IPS-18a (cell line): ENCODE results near the gene CIAO2B.
A peak's percentile ranks its signal among the peaks of the same experiment; 100 is the strongest.
"Not testable (repeated sequence)": the region's sequence is repeated elsewhere in the genome, so short reads cannot be mapped to it uniquely, and the experiment has no call there.

ENCODE experiments used
- H3K27ac ChIP-seq: one replicate; pipeline ENCODE4 v1.5.1; 2013; ENCODE audit warnings: low read length
- H3K27me3 ChIP-seq: one replicate; pipeline ENCODE4 v1.6.1; 2013; ENCODE audit warnings: mild to moderate bottlenecking, low read length; ENCODE audit not compliant: control insufficient read depth, insufficient read depth
- H3K36me3 ChIP-seq: one replicate; pipeline ENCODE4 v1.6.1; 2013; ENCODE audit warnings: low read depth, low read length; ENCODE audit not compliant: control insufficient read depth
- H3K4me1 ChIP-seq: one replicate; pipeline ENCODE4 v1.6.1; 2013; ENCODE audit warnings: low read depth, low read length; ENCODE audit not compliant: control insufficient read depth
- H3K4me3 ChIP-seq: one replicate; pipeline ENCODE4 v1.5.1; 2013; ENCODE audit warnings: low read length
- H3K9ac ChIP-seq: one replicate; pipeline ENCODE4 v1.6.1; 2013; ENCODE audit warnings: mild to moderate bottlenecking, low read length, moderate library complexity
- H3K9me3 ChIP-seq: one replicate; pipeline ENCODE4 v1.6.1; 2013; ENCODE audit warnings: low read depth, low read length; ENCODE audit not compliant: control insufficient read depth

CIAO2B gene

GRCh38 chr16:66934839-66935313, 674 bp upstream of the CIAO2B start:
- peak overlapping the region; percentile 68 for H3K9ac ChIP-seq
- H3K4me1 ChIP-seq, H3K27me3 ChIP-seq, H3K27ac ChIP-seq, H3K9me3 ChIP-seq, H3K36me3 ChIP-seq: not testable (repeated sequence)
- peak overlapping the region; percentile 90 for H3K4me3 ChIP-seq

- H3K27me3 ChIP-seq, result no peaks in the 10 kb centered on the region
- no peak overlapping the region for H3K27ac ChIP-seq
- peak overlapping the region; percentile 90 for H3K4me3 ChIP-seq
- H3K36me3 ChIP-seq, result no peaks in the 10 kb centered on the region
- peak overlapping the region; percentile 68 for H3K9ac ChIP-seq
- peaks cover 4% of the 10 kb centered on the region for H3K4me1 ChIP-seq
- H3K9me3 ChIP-seq, result no peaks in the 10 kb centered on the region
These were observed 445 bp downstream of the CIAO2B start for GRCh38 chr16:66933776-66934137.

GRCh38 chr16:66932076-66932475, 2.1 kb downstream of the CIAO2B start:
- no peak overlapping the region for H3K27ac ChIP-seq
- peaks cover 6% of the 10 kb centered on the region for H3K27me3 ChIP-seq
- H3K4me1 ChIP-seq, result peaks cover 7% of the 10 kb centered on the region
- no peak overlapping the region for H3K9ac ChIP-seq
- H3K4me3 ChIP-seq, result no peak overlapping the region
- no peaks in the 10 kb centered on the region for H3K9me3 ChIP-seq
- H3K36me3 ChIP-seq, result no peaks in the 10 kb centered on the region

- Histone ChIP-seq H3K36me3 (no peaks in the 10 kb centered on the region), H3K27ac (no peak overlapping the region), H3K9ac (no peak overlapping the region), H3K4me3 (no peak overlapping the region), H3K4me1 (peaks cover 7% of the 10 kb centered on the region), H3K9me3 (no peaks in the 10 kb centered on the region), H3K27me3 (peaks cover 10% of the 10 kb centered on the region)
These were observed 2.5 kb downstream of the CIAO2B start for GRCh38 chr16:66931665-66932064.

GRCh38 chr16:66930189-66930588, 4.0 kb downstream of the CIAO2B start:
- Histone ChIP-seq H3K9me3 (no peaks in the 10 kb centered on the region), H3K27me3 (peaks cover 24% of the 10 kb centered on the region), H3K36me3 (no peaks in the 10 kb centered on the region), H3K9ac (no peak overlapping the region), H3K4me1 (peaks cover 7% of the 10 kb centered on the region), H3K4me3 (no peak overlapping the region), H3K27ac (no peak overlapping the region)

GRCh38 chr16:66928702-66929388, 5.4 kb downstream of the CIAO2B start:
- H3K4me3 ChIP-seq, result no peak overlapping the region
- H3K36me3 ChIP-seq, result no peaks in the 10 kb centered on the region
- no peak overlapping the region for H3K27ac ChIP-seq
- H3K4me1 ChIP-seq, result peaks cover 7% of the 10 kb centered on the region
- H3K9me3 ChIP-seq, result no peaks in the 10 kb centered on the region
- peaks cover 38% of the 10 kb centered on the region for H3K27me3 ChIP-seq
- no peak overlapping the region for H3K9ac ChIP-seq

- Histone ChIP-seq H3K9me3 (no peaks in the 10 kb centered on the region), H3K9ac (no peak overlapping the region), H3K4me3 (no peak overlapping the region), H3K4me1 (peaks cover 4% of the 10 kb centered on the region), H3K36me3 (no peaks in the 10 kb centered on the region), H3K27ac (no peak overlapping the region), H3K27me3 (peaks cover 45% of the 10 kb centered on the region)
These were observed 6.1 kb downstream of the CIAO2B start for GRCh38 chr16:66927918-66928649.

GRCh38 chr16:66926961-66927436, 7.2 kb downstream of the CIAO2B start:
- Histone ChIP-seq H3K27ac (no peak overlapping the region), H3K27me3 (peaks cover 47% of the 10 kb centered on the region), H3K36me3 (no peaks in the 10 kb centered on the region), H3K4me3 (no peak overlapping the region), H3K4me1 (peaks cover 4% of the 10 kb centered on the region), H3K9ac (no peak overlapping the region), H3K9me3 (no peaks in the 10 kb centered on the region)

- H3K27me3 ChIP-seq, result peaks cover 47% of the 10 kb centered on the region
- H3K9ac ChIP-seq, result no peak overlapping the region
- no peaks in the 10 kb centered on the region for H3K36me3 ChIP-seq
- peaks cover 4% of the 10 kb centered on the region for H3K4me1 ChIP-seq
- no peak overlapping the region for H3K4me3 ChIP-seq
- no peaks in the 10 kb centered on the region for H3K9me3 ChIP-seq
- no peak overlapping the region for H3K27ac ChIP-seq
These were observed 7.8 kb downstream of the CIAO2B start for GRCh38 chr16:66926171-66926947.

GRCh38 chr16:66925322-66925840, 8.8 kb downstream of the CIAO2B start, which contains the start of gene RRAD:
Gene RRAD (minus strand): TSS chr16:66925535. CDS start chr16:66925179, 356 bp downstream.
- no peaks in the 10 kb centered on the region for H3K9me3 ChIP-seq
- peak within 1 kb of the TSS; percentile 45 for H3K4me3 ChIP-seq
- peaks cover 47% of the 10 kb centered on the region for H3K27me3 ChIP-seq
- peaks cover 4% of the 10 kb centered on the region for H3K4me1 ChIP-seq
- H3K36me3 ChIP-seq, result no peaks in the 10 kb centered on the region
- no peak within 1 kb of the TSS for H3K9ac ChIP-seq
- no peak within 1 kb of the TSS for H3K27ac ChIP-seq
